ENCODE results near the gene FXYD7.

DNA sequence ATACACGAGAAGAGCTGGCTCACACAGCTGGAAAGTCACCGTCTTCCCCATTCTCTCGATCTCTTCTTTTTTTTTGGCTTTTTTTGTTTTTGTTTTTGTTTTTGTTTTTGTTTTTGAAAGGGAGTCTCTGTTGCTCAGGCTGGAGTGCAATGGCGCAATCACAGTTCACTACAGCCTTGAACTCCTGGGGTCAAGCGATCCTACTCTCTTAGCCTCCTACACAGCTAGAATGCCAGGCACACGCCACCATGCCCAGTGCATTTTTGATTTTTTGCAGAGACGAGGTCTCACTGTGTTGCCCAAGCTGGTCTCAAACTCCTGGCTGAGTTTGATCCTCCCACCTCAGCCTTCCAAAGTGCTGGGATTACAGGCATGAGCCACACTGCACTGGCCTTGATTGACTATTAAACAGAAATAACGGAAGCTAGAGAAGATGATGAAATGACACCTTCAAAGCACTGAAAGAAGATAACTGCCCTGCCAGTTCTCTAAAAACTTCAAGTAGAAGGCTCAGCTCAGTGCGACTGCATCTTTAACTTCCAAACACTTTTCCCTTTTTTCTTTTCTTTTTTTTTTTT, 23.4 kb upstream of the FXYD7 start:
- TF ChIP-seq ZFP3 (tag by site-specific recombination; IDR thresholded peaks at IDR 0.05; ENCODE audit: low read depth), result no peak
- no peak for TF ChIP-seq SP2 (tag by site-specific recombination; IDR thresholded peaks at IDR 0.05)
- TF ChIP-seq, protein P1, sequence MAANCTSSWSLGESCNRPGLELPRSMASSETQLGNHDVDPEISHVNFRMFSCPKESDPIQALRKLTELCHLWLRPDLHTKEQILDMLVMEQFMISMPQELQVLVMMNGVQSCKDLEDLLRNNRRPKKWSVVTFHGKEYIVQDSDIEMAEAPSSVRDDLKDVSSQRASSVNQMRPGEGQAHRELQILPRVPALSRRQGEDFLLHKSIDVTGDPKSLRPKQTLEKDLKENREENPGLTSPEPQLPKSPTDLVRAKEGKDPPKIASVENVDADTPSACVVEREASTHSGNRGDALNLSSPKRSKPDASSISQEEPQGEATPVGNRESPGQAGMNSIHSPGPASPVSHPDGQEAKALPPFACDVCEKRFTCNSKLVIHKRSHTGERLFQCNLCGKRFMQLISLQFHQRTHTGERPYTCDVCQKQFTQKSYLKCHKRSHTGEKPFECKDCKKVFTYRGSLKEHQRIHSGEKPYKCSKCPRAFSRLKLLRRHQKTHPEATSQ (tag by site-specific recombination; IDR thresholded peaks at IDR 0.05), result no peak
- no peak for TF ChIP-seq ZNF211 (tag by site-specific recombination; IDR thresholded peaks at IDR 0.05; ENCODE audit: low read depth)
- TF ChIP-seq ZNF184 (tag by site-specific recombination; IDR thresholded peaks at IDR 0.05), result no peak
- no peak for TF ChIP-seq ZNF133 (tag by site-specific recombination; IDR thresholded peaks at IDR 0.05)
- TF ChIP-seq ZNF138 (tag by site-specific recombination; IDR thresholded peaks at IDR 0.05; ENCODE audit: borderline replicate concordance), result no peak
- TF ChIP-seq, protein P2, sequence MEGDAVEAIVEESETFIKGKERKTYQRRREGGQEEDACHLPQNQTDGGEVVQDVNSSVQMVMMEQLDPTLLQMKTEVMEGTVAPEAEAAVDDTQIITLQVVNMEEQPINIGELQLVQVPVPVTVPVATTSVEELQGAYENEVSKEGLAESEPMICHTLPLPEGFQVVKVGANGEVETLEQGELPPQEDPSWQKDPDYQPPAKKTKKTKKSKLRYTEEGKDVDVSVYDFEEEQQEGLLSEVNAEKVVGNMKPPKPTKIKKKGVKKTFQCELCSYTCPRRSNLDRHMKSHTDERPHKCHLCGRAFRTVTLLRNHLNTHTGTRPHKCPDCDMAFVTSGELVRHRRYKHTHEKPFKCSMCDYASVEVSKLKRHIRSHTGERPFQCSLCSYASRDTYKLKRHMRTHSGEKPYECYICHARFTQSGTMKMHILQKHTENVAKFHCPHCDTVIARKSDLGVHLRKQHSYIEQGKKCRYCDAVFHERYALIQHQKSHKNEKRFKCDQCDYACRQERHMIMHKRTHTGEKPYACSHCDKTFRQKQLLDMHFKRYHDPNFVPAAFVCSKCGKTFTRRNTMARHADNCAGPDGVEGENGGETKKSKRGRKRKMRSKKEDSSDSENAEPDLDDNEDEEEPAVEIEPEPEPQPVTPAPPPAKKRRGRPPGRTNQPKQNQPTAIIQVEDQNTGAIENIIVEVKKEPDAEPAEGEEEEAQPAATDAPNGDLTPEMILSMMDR (tag by site-specific recombination; IDR thresholded peaks at IDR 0.05), result no peak
